GM18858 (cell line): Measurements from ENCODE around the gene MRTFA.
"Not testable (repeated sequence)": the region's sequence is repeated elsewhere in the genome, so short reads cannot be mapped to it uniquely, and the experiment has no call there.

ENCODE experiments used
- ATAC-seq: cut with Tn5 transposase; IDR thresholded peaks from one replicate; pipeline ENCODE4 v1.9.1; 2021; ENCODE audit not compliant: unreplicated experiment

The MRTFA gene

DNA sequence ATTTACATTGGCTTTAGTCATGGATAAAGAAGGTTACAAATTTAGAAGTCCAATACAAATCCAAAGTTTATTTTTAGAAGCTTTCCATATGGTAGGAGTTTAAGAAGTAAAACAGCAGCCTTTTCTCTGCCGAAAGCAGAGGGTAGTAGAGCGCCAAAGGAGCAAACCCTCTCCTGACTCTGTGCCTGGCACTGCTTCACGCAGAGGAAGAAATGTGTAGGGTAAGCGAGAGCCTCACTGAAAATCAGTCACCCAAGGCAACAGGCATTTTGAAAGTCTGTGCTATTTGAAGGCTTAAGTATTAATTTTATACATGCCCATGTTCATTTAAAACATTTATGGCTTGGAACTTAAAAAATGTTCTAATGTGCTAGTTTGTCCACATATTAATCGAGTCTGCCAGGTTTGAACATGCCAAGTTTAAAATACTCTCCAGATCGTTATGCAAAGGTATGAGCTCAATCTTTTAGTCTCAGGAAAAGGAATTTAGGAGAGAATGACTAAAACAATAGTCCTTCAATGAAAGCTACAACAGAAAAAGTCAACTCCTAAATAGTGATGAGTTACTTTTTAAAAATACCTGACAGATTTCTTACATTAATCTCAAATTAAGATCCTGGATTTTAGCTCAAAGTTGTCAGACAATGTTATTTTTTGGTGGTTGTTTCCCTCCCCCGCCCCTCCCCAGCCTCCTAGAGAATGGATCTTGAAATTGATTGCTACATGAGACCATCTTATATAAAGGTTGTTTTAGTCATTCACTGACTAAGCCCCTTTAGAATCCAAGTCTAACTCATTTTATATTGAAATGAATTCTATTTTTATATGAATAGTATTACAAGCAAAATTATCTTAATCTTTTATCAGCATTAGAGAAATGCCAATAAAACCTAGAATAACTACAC, 38.7 kb downstream of the MRTFA start:
- ATAC-seq = no peak

DNA sequence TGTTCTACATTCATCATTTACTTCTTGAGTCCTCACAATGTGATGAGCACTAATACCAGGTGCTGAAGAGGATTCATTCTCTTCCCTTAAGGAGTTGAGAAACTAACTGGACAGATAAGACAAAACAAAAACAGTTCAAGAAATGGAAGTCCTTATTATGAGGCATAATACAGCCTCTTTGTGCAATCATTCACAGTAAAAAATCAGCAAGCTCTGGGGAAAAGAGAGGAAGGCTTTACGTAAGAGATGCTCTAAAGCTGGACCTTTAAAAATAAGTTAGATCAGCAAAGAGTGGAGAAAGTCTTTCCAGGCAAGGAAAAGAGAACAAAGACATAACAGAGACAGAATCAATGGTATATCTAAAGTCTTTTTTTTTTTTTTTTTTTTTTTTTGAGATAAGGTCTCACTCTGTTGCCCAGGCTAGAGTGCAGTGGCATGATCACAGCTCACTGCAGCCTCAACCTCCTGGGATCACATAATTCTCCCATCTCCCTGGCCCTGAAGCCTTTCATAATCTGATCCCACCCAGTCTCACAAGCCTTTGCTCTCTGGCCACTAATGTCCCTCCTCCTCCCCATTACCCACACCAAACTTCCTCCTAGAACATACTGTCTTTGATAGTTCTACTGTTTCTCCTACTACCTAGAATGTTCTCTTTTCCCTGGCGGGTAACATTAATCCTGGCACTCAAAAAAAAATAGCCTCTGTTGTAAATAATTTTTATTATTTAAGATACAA, 40.9 kb downstream of the MRTFA start:
- ATAC-seq = no peak

DNA sequence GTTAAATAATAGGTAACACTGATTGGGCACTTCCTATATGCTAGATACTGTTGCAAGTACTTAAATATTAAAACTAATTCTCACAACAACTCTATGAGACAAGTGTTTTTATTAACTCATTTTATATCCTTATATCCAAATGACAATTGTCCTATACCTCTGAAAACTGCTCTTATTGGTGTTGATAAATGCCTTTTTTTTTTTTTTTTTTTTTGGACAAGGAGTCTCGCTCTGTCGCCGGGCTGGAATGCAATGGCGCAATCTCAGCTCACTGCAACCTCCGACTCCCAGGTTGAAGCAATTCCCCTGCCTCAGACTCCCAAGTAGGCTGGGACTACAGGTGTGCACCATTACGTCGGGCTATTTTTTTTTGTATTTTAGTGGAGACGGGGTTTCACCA, 41.6 kb downstream of the MRTFA start:
- no peak for ATAC-seq

DNA sequence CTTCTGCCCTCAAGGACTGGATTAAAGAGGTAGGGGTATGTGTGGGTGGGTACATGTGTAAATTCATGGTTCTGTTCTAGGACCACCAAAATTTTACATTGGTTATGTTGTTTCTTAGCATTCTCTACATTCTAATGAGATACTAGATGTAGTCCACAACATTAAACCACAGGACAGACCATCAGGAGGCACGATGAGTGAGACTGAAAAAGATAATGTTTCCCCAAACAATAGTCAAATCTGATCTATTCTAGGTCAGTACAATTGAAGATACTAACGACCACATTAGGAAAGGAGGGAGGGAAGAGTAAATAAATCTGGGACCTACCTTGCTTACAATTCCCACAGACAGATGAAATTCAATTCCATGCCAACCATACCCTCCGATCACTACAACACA, 42.2 kb downstream of the MRTFA start:
- no peak for ATAC-seq

DNA sequence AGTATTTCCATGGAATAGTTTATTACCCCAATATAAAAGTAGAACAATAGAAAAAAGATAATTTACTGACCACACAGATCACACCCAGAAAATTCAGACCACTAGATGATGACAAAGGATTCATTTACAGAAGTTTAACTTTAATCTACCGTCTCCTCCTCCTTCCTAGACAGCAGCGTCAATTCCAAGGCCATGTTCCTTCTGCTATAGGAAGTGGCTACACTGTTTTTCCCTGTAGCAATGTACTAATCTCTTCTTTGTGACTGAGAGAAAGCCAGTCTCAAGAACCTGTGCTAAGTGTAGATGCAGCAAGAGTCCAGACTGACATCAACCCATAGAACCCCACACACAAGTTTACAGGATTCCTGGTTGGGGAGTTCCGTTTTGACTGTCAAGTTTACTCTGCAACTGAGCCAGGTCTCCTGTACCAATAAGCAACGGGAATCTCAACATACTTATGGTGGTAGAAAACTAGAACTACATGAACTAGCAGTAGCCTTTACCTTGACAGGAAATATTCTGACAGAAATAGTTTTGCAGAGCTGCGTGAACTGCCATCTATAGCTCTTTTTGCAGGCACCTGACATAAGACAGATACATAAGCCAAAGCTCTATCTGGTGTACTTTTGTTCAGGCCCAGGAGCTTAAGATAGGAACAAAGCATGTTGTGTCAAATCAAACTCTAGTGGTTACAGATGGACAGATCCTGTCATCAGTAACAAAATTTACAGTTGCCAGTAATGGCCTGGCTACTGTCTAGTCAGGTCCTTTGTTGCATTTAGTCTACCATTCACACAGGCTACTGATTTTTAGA, 42.9 kb downstream of the MRTFA start:
- no peak for ATAC-seq

DNA sequence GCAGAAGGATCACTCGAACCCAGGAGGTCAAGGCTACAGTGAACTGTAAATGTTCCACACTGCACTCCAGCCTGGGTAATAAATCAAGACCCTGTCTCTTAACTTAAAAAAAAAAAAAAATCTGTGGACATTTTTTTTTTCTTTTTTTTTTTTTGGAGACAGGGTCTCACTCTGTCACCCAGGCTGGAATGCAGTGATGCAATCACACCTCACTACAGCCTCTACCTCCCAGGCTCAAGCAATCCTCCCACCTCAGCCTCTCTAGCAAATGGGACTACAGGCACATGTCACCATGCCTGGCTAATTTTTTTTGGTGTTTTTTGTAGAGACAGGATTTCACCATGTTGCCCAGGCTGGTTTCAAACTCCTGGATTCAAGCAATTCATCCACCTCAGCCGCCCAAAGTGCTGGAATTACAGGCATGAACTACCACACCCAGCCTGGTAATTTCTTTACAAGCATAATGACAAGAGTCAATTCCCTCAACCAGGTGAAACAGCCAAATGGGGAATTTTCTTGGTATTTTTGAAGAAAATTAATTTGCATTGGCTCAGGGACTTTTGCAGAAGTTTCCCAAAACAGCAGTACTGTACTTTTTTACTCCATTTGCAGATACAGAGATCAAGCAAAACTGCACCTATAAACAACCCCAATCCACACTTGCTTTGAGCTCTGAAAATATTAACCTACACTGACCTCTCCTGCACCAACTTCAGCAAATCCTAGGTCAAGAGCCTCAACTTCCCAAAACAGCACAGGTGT, 44.0 kb downstream of the MRTFA start:
- ATAC-seq = no peak

DNA sequence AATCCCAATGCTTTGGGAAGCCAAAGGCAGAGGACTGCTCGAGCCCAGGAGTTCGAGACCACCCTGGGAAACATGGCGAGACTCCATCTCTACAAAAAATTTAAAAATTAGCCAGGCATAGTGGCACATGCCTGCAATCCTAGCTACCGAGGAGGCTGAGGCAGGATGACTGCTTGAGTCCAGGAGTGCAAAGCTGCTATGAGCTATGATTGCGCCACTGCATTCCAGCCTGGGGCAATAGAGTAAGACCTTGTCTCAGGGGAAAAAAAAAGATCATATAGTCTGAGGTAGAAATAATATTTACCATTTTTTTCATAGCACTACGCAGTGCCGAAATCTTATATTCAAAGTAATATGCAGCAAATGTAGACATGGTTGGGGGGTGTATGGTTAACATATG, 47.8 kb downstream of the MRTFA start:
- ATAC-seq = no peak

DNA sequence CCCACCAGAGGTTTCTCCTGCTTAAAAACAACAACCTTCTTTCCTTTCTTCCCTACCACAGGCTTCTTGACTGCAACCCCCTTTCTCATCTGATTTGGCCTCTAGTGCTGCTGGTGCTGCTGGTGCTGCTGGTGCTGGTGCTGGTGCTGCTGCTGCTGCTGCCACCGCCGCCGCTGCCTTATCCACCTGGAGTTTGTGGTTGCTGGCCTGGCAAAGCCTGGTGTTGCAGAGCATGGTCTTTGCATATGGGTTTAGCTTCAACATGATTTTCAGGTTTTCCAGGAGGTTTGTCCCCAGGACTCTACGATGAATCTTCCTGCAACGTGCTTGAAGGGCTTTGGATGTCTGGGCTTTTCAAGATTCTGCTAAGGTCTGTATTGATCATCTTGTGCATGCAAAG, 49.7 kb downstream of the MRTFA start:
- no peak for ATAC-seq

DNA sequence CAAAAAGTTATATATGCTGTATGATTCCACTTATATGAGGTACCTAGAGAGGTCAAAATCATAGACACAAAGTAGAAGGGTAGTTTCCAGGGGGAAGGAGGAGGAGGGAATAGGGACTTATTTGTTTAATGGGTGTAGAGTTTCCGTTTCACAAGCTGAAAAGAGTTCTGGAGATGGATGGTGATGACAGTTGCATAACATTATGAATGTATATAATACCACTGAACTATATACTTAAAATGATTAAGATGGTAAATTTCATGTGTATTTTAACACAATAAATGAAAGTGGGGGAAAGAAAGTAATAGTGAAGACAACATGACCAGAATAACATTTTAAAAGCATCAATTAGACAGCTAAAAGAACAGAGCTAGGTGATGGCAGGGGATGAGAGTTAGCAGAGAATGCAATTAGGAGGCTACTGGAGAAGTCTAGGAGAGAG, 51.2 kb downstream of the MRTFA start:
- no peak for ATAC-seq

DNA sequence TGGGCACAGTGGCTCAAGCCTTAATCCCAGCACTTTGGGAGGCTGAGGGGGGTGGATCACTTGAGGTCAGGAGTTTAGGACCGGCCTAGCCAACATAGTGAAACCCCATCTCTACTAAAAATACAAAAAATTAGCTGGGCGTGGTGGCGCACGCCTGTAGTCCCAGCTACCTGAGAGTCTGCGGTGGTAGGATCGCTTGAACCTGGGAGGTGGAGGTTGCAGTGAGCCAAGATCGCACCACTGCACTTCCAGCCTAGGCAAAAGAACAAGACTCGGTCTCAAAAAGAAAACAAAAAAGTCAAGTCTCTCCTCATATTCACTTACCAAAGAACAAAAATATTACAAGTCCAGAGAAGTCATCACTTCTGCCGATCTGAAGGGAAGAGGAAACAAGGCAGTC, 51.8 kb downstream of the MRTFA start:
- ATAC-seq = not testable (repeated sequence)

DNA sequence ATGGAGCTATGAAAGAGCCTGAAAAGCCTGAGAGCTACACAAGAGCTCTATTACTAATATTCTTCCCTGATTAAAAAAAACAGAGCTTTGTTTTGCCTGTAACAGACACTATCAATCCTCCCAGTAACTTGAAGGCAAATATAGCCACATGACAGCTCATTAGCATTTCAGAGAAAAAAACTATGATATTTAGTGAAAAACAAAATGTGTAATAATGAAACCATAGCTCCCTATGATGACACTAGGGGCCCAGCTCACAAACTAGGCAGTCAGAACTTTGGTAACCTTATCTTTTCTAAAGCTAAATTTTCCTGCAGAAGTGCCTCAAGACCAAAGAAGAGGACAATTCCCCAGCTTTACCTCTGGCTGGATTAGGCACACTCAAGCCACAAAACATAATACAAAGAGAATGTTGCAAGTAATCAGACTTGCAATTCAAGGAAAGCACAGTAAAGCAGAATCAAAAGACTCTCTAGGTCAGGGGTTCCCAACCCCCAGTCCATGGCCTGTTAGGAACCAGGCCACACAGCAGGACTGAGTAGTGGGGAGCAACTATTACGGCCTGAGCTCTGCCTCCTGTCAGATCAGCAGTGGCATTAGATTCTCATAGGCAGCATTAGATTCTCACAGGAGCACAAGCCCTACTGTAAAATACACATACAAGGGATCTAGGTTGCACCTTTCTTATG, 53.3 kb downstream of the MRTFA start:
- peak; percentile 35 for ATAC-seq

DNA sequence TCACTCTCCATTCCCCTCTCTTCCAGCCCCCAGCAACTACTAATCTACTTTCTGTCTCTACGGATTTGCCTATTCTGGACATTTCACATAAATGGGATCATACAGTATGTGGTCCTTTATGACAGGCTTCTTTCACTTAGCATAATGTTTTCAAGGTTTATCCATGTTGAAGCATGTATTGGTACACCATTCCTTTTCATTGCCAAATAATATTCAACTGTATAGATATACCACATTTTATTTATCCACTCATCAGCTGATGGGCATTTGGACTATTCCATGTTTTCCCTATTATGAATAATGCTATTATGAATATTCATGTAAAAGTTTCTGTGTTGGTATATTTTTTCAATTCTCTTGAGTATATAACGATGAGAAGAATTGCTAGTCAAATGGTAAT, 54.5 kb downstream of the MRTFA start:
- ATAC-seq = no peak

DNA sequence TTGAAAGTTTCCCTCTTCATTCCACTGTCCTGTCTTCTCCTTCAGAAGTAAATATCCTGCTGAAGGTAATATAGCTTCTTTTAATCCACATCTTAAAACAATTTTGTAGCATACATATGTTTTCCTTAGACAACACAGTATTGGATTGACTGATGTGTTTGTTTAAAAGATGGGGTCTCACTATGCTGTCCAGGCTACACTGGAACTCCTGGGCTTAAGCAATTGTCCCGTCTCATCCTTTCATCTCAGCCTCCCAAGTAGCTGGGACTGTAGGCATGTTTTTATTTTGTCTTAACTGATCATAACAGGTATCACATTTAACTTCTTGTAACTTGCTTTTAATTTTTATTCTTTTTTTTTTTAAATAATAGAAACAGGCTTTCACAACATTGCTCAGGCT, 55.9 kb downstream of the MRTFA start:
- ATAC-seq = no peak

DNA sequence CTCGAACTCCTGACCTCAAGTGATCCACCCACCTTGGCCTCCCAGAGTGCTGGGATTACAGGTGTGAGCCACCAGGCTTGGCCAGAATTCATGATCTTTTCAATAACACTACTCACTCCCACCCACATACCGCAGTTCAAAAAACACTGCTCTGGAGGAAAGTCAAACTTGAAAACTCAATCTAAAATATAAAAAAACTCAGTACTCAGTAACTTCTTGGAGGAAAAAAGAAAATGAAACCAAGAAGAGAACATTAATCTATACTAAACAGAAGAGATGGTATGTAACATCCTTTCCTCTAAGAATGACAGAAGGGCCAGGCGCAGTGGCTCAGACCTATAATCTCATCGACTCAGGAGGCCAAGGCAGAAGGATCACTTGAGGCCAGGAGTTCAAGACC, 58.3 kb downstream of the MRTFA start:
- ATAC-seq = no peak

DNA sequence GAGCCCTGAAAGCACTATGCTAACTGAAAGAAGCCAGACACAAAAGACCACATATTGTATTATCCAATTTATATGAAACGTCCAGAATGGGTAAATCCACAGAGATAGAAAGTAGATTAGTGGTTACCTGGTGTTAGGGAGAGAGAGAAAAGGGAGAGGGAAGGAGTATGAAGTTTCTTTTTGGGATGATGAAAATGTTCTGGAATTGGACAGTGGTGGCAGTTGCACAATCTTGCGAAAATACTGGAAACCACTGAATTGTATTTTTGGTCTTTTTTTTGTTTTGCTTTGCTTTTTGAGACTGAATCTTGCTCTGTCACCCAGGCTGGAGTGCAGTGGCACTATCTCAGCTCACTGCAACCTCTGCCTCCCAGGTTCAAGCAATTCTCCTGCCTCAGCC, 63.5 kb downstream of the MRTFA start:
- no peak for ATAC-seq

DNA sequence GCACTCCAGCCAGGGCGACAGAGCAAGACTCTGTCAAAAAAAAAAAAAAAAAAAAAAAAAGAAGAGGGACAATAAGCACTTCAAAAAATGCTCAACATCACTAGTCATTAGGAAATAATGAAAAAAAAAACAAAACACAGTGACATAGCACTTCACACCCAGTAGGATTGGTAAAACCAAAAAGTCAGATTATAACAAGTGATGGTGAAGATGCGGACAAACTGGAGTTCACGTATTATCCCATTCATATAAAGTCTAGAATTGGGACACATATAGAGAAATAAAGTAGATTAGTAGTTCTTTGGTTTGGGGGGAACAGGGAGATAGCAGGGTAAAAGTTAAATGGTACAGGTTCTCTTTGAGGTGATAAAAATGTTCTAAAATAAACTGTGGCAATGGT, 64.6 kb downstream of the MRTFA start:
- no peak for ATAC-seq

DNA sequence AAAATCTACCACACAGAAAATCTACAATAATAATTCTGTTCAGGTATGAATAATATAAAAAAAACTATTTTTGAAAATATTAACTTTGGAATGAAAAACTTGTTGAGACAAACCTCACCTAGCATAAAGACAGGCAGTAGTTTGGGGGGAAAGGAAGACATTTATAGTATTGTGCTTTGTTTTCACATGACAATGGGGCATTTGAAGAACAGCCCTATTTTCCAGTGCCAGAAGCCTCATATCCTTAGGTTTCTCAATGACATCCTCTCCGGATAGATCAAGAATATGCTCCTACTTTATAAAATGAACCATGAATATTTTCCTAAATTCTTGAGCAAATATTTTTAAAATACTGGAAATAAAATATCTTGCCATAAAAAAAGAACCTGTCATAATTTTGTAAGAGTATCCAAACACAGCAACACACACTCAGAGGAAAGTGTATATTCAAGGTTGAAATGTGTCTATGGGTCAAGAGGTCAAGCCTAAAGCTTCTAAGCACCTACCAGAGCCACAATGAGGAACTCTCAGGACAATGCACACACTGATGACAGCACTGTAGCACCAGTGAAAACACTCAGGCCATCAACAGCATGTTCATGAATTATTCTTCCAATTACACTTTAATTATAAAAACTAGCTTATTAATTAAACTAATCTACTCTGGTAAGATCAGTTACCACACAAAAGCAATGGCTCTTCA, 68.7 kb downstream of the MRTFA start:
- ATAC-seq = no peak

DNA sequence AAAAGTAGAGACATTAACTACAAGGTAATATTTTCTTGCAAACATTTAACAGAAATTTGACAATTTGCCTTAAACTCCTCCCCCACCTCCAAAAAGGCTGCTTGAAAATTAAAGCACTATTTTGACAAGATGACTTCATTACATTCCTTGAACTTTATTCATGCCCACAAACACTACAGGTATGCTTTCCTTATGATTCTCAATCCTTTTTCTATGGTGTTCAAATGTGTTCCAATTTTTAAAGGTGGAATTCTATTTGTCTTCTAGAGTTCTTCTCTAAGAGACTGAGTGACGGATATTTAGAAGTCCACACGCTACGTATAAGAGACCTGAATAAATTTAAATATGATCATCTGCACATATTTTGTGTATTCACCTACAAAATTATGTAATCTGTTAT, 69.4 kb downstream of the MRTFA start:
- no peak for ATAC-seq

DNA sequence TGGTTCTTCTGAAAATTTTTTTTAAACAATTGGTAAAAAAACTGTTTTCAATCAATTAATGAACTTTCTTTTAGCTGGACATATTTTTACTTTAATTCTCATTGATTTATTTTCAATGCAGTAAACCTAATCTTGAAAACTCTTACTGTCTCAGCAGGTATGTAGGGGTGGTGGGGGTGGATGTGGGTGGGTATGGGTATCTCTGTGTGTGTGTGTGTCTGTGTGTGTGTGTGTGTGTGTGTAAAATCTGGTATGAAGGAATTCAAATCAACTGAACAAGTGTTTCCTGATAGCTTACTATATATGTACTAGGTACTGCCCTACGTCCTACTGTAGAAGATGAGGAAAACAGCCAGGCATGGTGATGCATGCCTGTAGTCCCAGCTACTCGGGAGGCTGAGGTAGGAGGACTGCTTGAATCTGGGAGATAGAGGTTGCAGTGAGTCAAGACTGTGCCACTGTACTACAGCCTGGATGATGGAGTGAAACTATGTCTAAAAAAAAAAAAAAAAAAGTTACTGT, 75.5 kb downstream of the MRTFA start:
- ATAC-seq = no peak
